Breast epithelium (tissue), 3 donors: ENCODE measurements around the gene SLC35F3.

Experiments used
- CTCF ChIP-seq, 3 donors: fragments of 450-650 bp; IDR thresholded peaks; one replicate each; pipeline ENCODE4 v1.5.1; 2016 to 2017; ENCODE audit warnings: antibody characterized with exemption in 3 of 3, mild to moderate bottlenecking in 3 of 3, moderate library complexity in 3 of 3
- POLR2A ChIP-seq: fragments of 450-650 bp; IDR thresholded peaks from one replicate; pipeline ENCODE4 v1.6.1; 2016; ENCODE audit warnings: antibody characterized with exemption, mild to moderate bottlenecking, moderate library complexity
- POLR2AphosphoS5 ChIP-seq, 3 donors: sonication (generic); formaldehyde crosslinking; IDR thresholded peaks; one replicate each; pipeline ENCODE4 v1.6.1; 2017; ENCODE audit warnings: antibody characterized with exemption in 3 of 3

GRCh38 chr1:234261545-234261944, 357.1 kb downstream of the SLC35F3 start:
- TF ChIP-seq POLR2A (no peak), CTCF (IDR thresholded peaks at IDR 0.05) (no peak), POLR2AphosphoS5 (IDR thresholded peaks at IDR 0.05) (no peak)
